ENCODE measurements around the gene MFNG. TPM values are rescaled to one million over a fixed set of nuclear protein-coding genes. Genes with fewer than 3 reads are reported as not detected.

The MFNG gene
- total RNA-seq, 2 experiments from 2014 or later, result 85.1 to 89.9 TPM

- ChIA-PET POLR2A (no interaction called here), CTCF (no interaction called here)
- ATAC-seq (ENCODE audit: poor library complexity) (no peak), DNase-seq (no peak)
- TF ChIP-seq CTCF (IDR thresholded peaks at IDR 0.05), result no peak
- Histone ChIP-seq H3K4me1 (ENCODE audit: insufficient read depth, low read length) (peaks cover 20% of the 10 kb centered on the region), H3K4me3 (ENCODE audit: low read length) (no peak overlapping the region), H3K9me3 (ENCODE audit: control insufficient read depth in 1 of 2, insufficient read depth in 1 of 2, low read length in 2 of 2) (no peaks in the 10 kb centered on the region), H3K27ac (ENCODE audit: low read depth in 1 of 2, low read length in 2 of 2) (no peak overlapping the region), H3K36me3 (ENCODE audit: insufficient read depth, low read length) (no peaks in the 10 kb centered on the region), H3K27me3 (ENCODE audit: control insufficient read depth in 1 of 2, insufficient read depth in 2 of 2, low read length in 2 of 2) (no peaks in the 10 kb centered on the region)
- no peaks in the 10 kb centered on the region for H3K9me3 Mint-ChIP-seq
- no peaks in the 10 kb centered on the region for H3K36me3 Mint-ChIP-seq (ENCODE audit: low read depth)
- intact Hi-C loops (cut with DNase I, micrococcal nuclease), result no loop called here
- no peak overlapping the region for H3K4me3 Mint-ChIP-seq
- peaks cover 18% of the 10 kb centered on the region for H3K4me1 Mint-ChIP-seq (ENCODE audit: low read depth)
- no peaks in the 10 kb centered on the region for H3K27me3 Mint-ChIP-seq
- no peak overlapping the region for H3K27ac Mint-ChIP-seq
Measured at GRCh38 chr22:37503183-37503683, 17.0 kb upstream of the MFNG start.

GRCh38 chr22:37502342-37503182 lies 16.4 kb upstream of the MFNG start:
- H3K27me3 Mint-ChIP-seq, result no peaks in the 10 kb centered on the region
- H3K4me1 Mint-ChIP-seq (ENCODE audit: low read depth), result peaks cover 24% of the 10 kb centered on the region
- POLR2A ChIA-PET, result no interaction called here
- Histone ChIP-seq H3K4me3 (ENCODE audit: low read length) (no peak overlapping the region), H3K27ac (ENCODE audit: low read depth in 1 of 2, low read length in 2 of 2) (no peak overlapping the region), H3K4me1 (ENCODE audit: insufficient read depth, low read length) (peaks cover 24% of the 10 kb centered on the region), H3K36me3 (ENCODE audit: insufficient read depth, low read length) (no peaks in the 10 kb centered on the region), H3K9me3 (ENCODE audit: control insufficient read depth in 1 of 2, insufficient read depth in 1 of 2, low read length in 2 of 2) (no peaks in the 10 kb centered on the region), H3K27me3 (ENCODE audit: control insufficient read depth in 1 of 2, insufficient read depth in 2 of 2, low read length in 2 of 2) (no peaks in the 10 kb centered on the region)
- no peaks in the 10 kb centered on the region for H3K36me3 Mint-ChIP-seq (ENCODE audit: low read depth)
- H3K4me3 Mint-ChIP-seq, result no peak overlapping the region
- ATAC-seq (ENCODE audit: poor library complexity), result no peak
- no peak for DNase-seq
- H3K27ac Mint-ChIP-seq, result no peak overlapping the region
- no peaks in the 10 kb centered on the region for H3K9me3 Mint-ChIP-seq
- TF ChIP-seq CTCF (IDR thresholded peaks at IDR 0.05), result no peak
- intact Hi-C loops (cut with DNase I, micrococcal nuclease), result no loop called here
- CTCF ChIA-PET, result no interaction called here

- ATAC-seq (ENCODE audit: poor library complexity) (no peak), DNase-seq (no peak)
- no peaks in the 10 kb centered on the region for H3K36me3 Mint-ChIP-seq (ENCODE audit: low read depth)
- CTCF ChIA-PET, result no interaction called here
- no peaks in the 10 kb centered on the region for H3K27me3 Mint-ChIP-seq
- Histone ChIP-seq H3K4me3 (ENCODE audit: low read length) (no peak overlapping the region), H3K9me3 (ENCODE audit: control insufficient read depth in 1 of 2, insufficient read depth in 1 of 2, low read length in 2 of 2) (no peaks in the 10 kb centered on the region), H3K4me1 (ENCODE audit: insufficient read depth, low read length) (peaks cover 24% of the 10 kb centered on the region), H3K36me3 (ENCODE audit: insufficient read depth, low read length) (no peaks in the 10 kb centered on the region), H3K27me3 (ENCODE audit: control insufficient read depth in 1 of 2, insufficient read depth in 2 of 2, low read length in 2 of 2) (no peaks in the 10 kb centered on the region), H3K27ac (ENCODE audit: low read depth in 1 of 2, low read length in 2 of 2) (no peak overlapping the region)
- no peaks in the 10 kb centered on the region for H3K9me3 Mint-ChIP-seq
- peaks cover 24% of the 10 kb centered on the region for H3K4me1 Mint-ChIP-seq (ENCODE audit: low read depth)
- TF ChIP-seq CTCF (IDR thresholded peaks at IDR 0.05), result no peak
- H3K27ac Mint-ChIP-seq, result no peak overlapping the region
- POLR2A ChIA-PET, result no interaction called here
- intact Hi-C loops (cut with DNase I, micrococcal nuclease), result no loop called here
- no peak overlapping the region for H3K4me3 Mint-ChIP-seq
Measured at GRCh38 chr22:37501610-37502341, 15.6 kb upstream of the MFNG start.
